ENCODE measurements around the gene LRP6. TPM values are rescaled to one million over a fixed set of nuclear protein-coding genes. Genes with fewer than 3 reads are reported as not detected.
A peak's percentile ranks its signal among the peaks of the same experiment; 100 is the strongest.

The LRP6 gene
- 10 to 100 TPM; 24.7 to 76.8 TPM for total RNA-seq
- 10 to 100 TPM; 14.7 to 21.7 TPM for polyA plus RNA-seq

GRCh38 chr12:12266873-12267741, at the start of gene LRP6:
Gene LRP6, minus strand, starts transcription at chr12:12267044. Its CDS starts 309 bp downstream, at chr12:12266735.
- peaks cover 8 to 21% (median 9%) of the 10 kb centered on the region in 4 donors for H3K4me1 ChIP-seq (ENCODE audit: control insufficient read depth in 4 of 4, insufficient read depth in 4 of 4, low read length in 3 of 4)
- DNase-seq (ENCODE audit: low spot score) = peak; percentile 87
- peak within 1 kb of the TSS; percentile 95 to 99 for H3K27ac ChIP-seq (ENCODE audit: low read depth in 1 of 2, low read length in 2 of 2)
- peak within 1 kb of the TSS; percentile 93 to 98 for H3K9ac ChIP-seq (ENCODE audit: low read depth in 1 of 2, low read length in 2 of 2)
- peak within 1 kb of the TSS; percentile 72 to 93 (median 76) for H3K4me3 ChIP-seq (ENCODE audit: low read depth in 1 of 3, low read length in 3 of 3)
- H3K27me3 ChIP-seq (ENCODE audit: control insufficient read depth in 4 of 4, insufficient read depth in 4 of 4, low read length in 3 of 4) = no peaks in the 10 kb centered on the region
- H3K9me3 ChIP-seq (ENCODE audit: control insufficient read depth in 4 of 4, low read length in 3 of 4) = no peaks in the 10 kb centered on the region
- no peaks in the 10 kb centered on the region for H3K36me3 ChIP-seq (ENCODE audit: control insufficient read depth in 4 of 4, insufficient read depth in 3 of 4, low read depth in 1 of 4, low read length in 3 of 4)
- no peak for TF ChIP-seq HNF4G (IDR thresholded peaks at IDR 0.05)
- peak; percentile 86 for TF ChIP-seq YY1 (IDR thresholded peaks at IDR 0.05)
- TF ChIP-seq JUND (IDR thresholded peaks at IDR 0.05) = peak in 1 of 2 donors; percentile 21
- TF ChIP-seq ZBTB33 (IDR thresholded peaks at IDR 0.05) = peak; percentile 5
- peak; percentile 14 to 53 for TF ChIP-seq RAD21 (IDR thresholded peaks at IDR 0.05)
- no peak for TF ChIP-seq CTCF (IDR thresholded peaks at IDR 0.05; ENCODE audit: low read depth, low read length, missing input control)
- TF ChIP-seq NR2F2 (IDR thresholded peaks at IDR 0.05) = peak; percentile 59
- TF ChIP-seq GABPA (IDR thresholded peaks at IDR 0.05 in 1 of 2, conservative IDR thresholded peaks at IDR 0.05 in 1 of 2) = no peak
- peak; percentile 50 to 60 for TF ChIP-seq RXRA (IDR thresholded peaks at IDR 0.05)
- no peak for TF ChIP-seq FOXA2 (IDR thresholded peaks at IDR 0.05)
- TF ChIP-seq EGR1 (IDR thresholded peaks at IDR 0.05; ENCODE audit: low read depth in 2 of 2) = no peak
- peak; percentile 93 for TF ChIP-seq REST (IDR thresholded peaks at IDR 0.05)
- peak; percentile 99 for TF ChIP-seq TAF1 (conservative IDR thresholded peaks at IDR 0.05)
- peak; percentile 74 for TF ChIP-seq SP1 (IDR thresholded peaks at IDR 0.05)
- peak; percentile 31 for TF ChIP-seq ATF3 (IDR thresholded peaks at IDR 0.05)
- peak; percentile 40 to 54 for TF ChIP-seq HNF4A (conservative IDR thresholded peaks at IDR 0.05)
- TF ChIP-seq FOXA1 (IDR thresholded peaks at IDR 0.05) = no peak
- TF ChIP-seq MAX (IDR thresholded peaks at IDR 0.05) = peak; percentile 37
- under 1% methylated on average over 92 of the region's 92 CpGs for WGBS
